Heart right ventricle (tissue), 16 donors: ENCODE measurements around the gene MTG2. TPM values are rescaled to one million over a fixed set of nuclear protein-coding genes. Genes with fewer than 3 reads are reported as not detected.

Experiments
- ATAC-seq, 8 donors: fragments of 200-7000 bp; cut with Tn5 transposase; one replicate each; pipeline ENCODE4 v1.9.1; 2020; ENCODE audit warnings: mild to moderate bottlenecking in 8 of 8, moderate library complexity in 8 of 8, moderate number of reproducible peaks in 1 of 8
- DNase-seq, 2 donors: peaks; one replicate each; pipeline ENCODE4 v3.0.0-alpha.2; 2020
- H3K27ac ChIP-seq, 10 donors: fragments of 200-600 bp; sonication (generic) in 2 of 10; one replicate each; pipeline versions ENCODE4 v1.5.0 to v1.8.0; 2020 to 2022; ENCODE audit warnings: mild to moderate bottlenecking in 3 of 10
- H3K27me3 ChIP-seq, 7 donors: fragments of 200-600 bp; one replicate each; pipeline ENCODE4 v1.8.0; 2021 to 2022; ENCODE audit warnings: mild to moderate bottlenecking in 2 of 7
- H3K36me3 ChIP-seq, 9 donors: fragments of 200-600 bp; sonication (generic) in 1 of 9; one replicate each; pipeline versions ENCODE4 v1.5.0 to v1.8.0; 2020 to 2022; ENCODE audit warnings: mild to moderate bottlenecking in 2 of 9
- H3K4me1 ChIP-seq, 9 donors: fragments of 200-600 bp; sonication (generic) in 1 of 9; one replicate each; pipeline versions ENCODE4 v1.5.0 to v1.8.0; 2020 to 2022; ENCODE audit warnings: mild to moderate bottlenecking in 4 of 9
- H3K4me3 ChIP-seq, 10 donors: fragments of 200-600 bp; sonication (generic) in 2 of 10; one replicate each; pipeline versions ENCODE4 v1.5.0 to v1.8.0; 2020 to 2022; ENCODE audit warnings: mild to moderate bottlenecking in 7 of 10, moderate library complexity in 2 of 10
- H3K9me3 ChIP-seq, 11 donors: fragments of 200-600 bp in 10 of 11; sonication (generic) in 2 of 11; one replicate each; pipeline versions ENCODE4 v1.5.0 to v1.8.0; 2013 to 2022; ENCODE audit warnings: mild to moderate bottlenecking in 2 of 11, control low read depth in 1 of 11, moderate library complexity in 1 of 11
- CTCF ChIP-seq, 9 donors: fragments of 200-600 bp; sonication (generic) in 2 of 9; IDR thresholded peaks; one replicate each; pipeline versions ENCODE4 v1.5.0 to v1.8.0; 2021 to 2022; ENCODE audit warnings: antibody characterized with exemption in 9 of 9, mild to moderate bottlenecking in 5 of 9, moderate library complexity in 1 of 9
- WGBS, 2 donors: extraction: QIAGEN DNeasy Blood & Tissue Kit; methylation state at CpG; one replicate each; pipeline ENCODE4 v1.1.7; 2013; ENCODE audit warnings: inconsistent platforms in 1 of 2; 5-methylcytosine and 5-hydroxymethylcytosine counted together
- intact Hi-C, 10 donors: fragments of 100-400 bp; cut with DNase I; formaldehyde crosslinking; loops; one replicate each; pipeline versions ENCODE4 v1.11.1 to v1.14.2; 2022
- polyA plus RNA-seq, 2 donors: library from polyadenylated mRNA; stranded (reverse); fragments of 200-250 nt; gene quantifications; one replicate each; pipeline ENCODE4 v1.2.3, GENCODE V29; 2013
- total RNA-seq, 10 donors: library from RNA; stranded (reverse); fragmentation: NEBNext Ultra II Directional in 3 of 10; extraction: Animal tissue kit (Norgen Biotek cat#: 25700) in 3 of 10; gene quantifications; one replicate each; pipeline versions ENCODE4 v1.2.1 to v1.2.4, GENCODE V29; 2021 to 2023
- donor health status: Arrhythmogenic right ventricular cardiomyopathy.
- donor health status: ischemic (EF 13 %, LVEDD 7.1; RV severe dilation, severe dysfunction).
- donor health status: healthy with polysubstance abuse.
- donor health status: DM: no; HTN: yes; CAD: no.
- donor health status: DM: no; HTN: no; CAD: no.
- donor health status: ischemic (EF 25% LVEDD 6.9; RV normal size, moderate dysfunction).
- donor health status: ischemic (EF 25% LVEDD 5.7; RV mildly dilated, moderate dysfunction).
- donor health status: healthy.
- donor health status: DM: yes; HTN: yes; CAD: no.
- donor health status: Ischemic cardiomyopathy.
- donor health status: ischemic (EF 35%, LVEDD 5.7; RV mildly dilated, moderate dysfunction).
- donor health status: nonischemic (EF 11% LVEDD 7.7; RV severe dilation, severe dysfunction).
- donor health status: DM: yes; HTN: yes; CAD: no.
- donor health status: PGD.
- donor health status: ischemic (EF 29% LVEDD 5.4; RV normal size, mild dysfunction).
- donor health status: nonischemic (EF 23%, LVEDD 6.1; RV moderate dilation, normal function).

The MTG2 gene
- total and polyA plus RNA-seq, 12 donors = 21.5 to 55.5 (median 28.2) TPM

DNA sequence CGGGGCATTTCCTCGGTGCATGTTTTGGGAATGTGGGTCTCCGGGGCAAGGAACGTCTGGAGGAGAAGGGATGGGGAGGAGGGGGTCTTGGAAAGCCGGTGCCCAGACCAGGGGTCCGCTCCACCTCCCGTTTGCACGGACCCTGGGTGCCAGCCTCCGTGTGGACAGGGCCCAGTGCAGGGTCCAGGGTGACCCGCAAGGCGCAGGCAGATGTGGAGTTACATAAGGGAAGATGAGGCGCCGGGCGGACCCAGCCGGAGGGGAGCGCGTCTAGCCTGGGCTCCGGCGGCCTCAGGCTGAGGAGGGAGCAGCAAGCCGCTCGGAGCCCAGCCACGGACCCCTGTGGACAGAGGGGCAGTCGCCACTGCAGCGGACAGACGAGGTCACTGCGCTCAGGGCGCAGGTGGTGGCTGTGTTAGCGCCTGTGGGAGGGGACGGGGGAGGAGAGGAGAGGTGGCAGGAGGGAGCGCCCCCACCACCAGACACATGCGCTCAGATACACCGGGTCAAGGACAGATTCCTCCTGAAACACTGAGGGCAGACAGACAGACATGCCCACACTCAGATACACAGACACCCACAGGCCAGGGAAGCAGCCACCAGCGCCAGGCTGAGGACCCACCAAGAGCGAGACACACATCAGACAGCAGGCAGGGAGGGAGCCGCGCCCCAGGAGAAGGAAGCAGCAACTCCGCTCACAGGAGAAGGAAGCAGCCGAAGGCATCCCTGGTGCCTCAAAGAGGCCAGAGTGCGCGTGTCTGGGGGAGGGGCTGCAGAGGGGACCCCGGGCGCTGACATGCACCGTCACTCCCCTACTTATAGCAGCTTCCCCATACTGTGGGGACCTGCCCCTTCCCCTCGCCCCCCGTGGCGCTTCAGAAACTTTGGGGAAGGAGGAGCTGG, 38.1 kb downstream of the MTG2 start:
- ATAC-seq (peak in 3 of 8 donors; percentile 10 to 25 (median 15)), DNase-seq (no peak)
- peak overlapping the region in 7 of 10 donors; percentile 15 to 43 (median 31) for H3K4me3 ChIP-seq
- intact Hi-C loops = no loop called here
- H3K27ac ChIP-seq = no peak overlapping the region
- H3K4me1 ChIP-seq = peaks cover 3 to 23% (median 12%) of the 10 kb centered on the region in 9 donors
- H3K36me3 ChIP-seq = no peaks in the 10 kb centered on the region
- no peaks in the 10 kb centered on the region for H3K9me3 ChIP-seq
- 2% methylated on average over 46 of the region's 46 CpGs for WGBS, 2 donors
- TF ChIP-seq CTCF (IDR thresholded peaks at IDR 0.05) = no peak
- H3K27me3 ChIP-seq = peaks cover 32 to 90% (median 84%) of the 10 kb centered on the region in 7 donors

GRCh38 chr20:62222266-62222850, 39.5 kb downstream of the MTG2 start:
- WGBS, 2 donors = 82 to 86% methylated on average over 18 of the region's 18 CpGs
- no peak for TF ChIP-seq CTCF (IDR thresholded peaks at IDR 0.05)
- Histone ChIP-seq H3K4me1 (peaks cover 3 to 23% (median 12%) of the 10 kb centered on the region in 9 donors), H3K27ac (no peak overlapping the region), H3K27me3 (peaks cover 22 to 89% (median 71%) of the 10 kb centered on the region in 7 donors), H3K4me3 (no peak overlapping the region), H3K36me3 (no peaks in the 10 kb centered on the region), H3K9me3 (no peaks in the 10 kb centered on the region)
- ATAC-seq (no peak), DNase-seq (no peak)
- intact Hi-C loops = no loop called here

- TF ChIP-seq CTCF (IDR thresholded peaks at IDR 0.05) = no peak
- Histone ChIP-seq H3K27ac (no peak overlapping the region), H3K36me3 (no peaks in the 10 kb centered on the region), H3K4me3 (no peak overlapping the region), H3K4me1 (peaks cover 3 to 23% (median 12%) of the 10 kb centered on the region in 9 donors), H3K9me3 (no peaks in the 10 kb centered on the region), H3K27me3 (peaks cover 20 to 83% (median 65%) of the 10 kb centered on the region in 7 donors)
- intact Hi-C loops = no loop called here
- DNase-seq = no peak
- no peak for ATAC-seq
- WGBS, 2 donors = 76 to 81% methylated on average over 13 of the region's 13 CpGs
Measured at GRCh38 chr20:62222972-62223371, 40.1 kb downstream of the MTG2 start.

GRCh38 chr20:62223571-62223970, 40.7 kb downstream of the MTG2 start:
- peaks cover 20 to 77% (median 60%) of the 10 kb centered on the region in 7 donors for H3K27me3 ChIP-seq
- H3K4me1 ChIP-seq = peaks cover 3 to 23% (median 12%) of the 10 kb centered on the region in 9 donors
- ATAC-seq = no peak
- no peak for DNase-seq
- no peak overlapping the region for H3K4me3 ChIP-seq
- H3K27ac ChIP-seq = no peak overlapping the region
- TF ChIP-seq CTCF (IDR thresholded peaks at IDR 0.05) = no peak
- H3K36me3 ChIP-seq = no peaks in the 10 kb centered on the region
- H3K9me3 ChIP-seq = no peaks in the 10 kb centered on the region
- intact Hi-C loops = no loop called here
- WGBS, 2 donors = 83 to 90% methylated on average over 9 of the region's 9 CpGs
